GM12878 (cell line): ENCODE measurements around the gene HINT2. TPM values are rescaled to one million over a fixed set of nuclear protein-coding genes. Genes with fewer than 3 reads are reported as not detected.

Source experiments
- ATAC-seq: fragments of 200-7000 bp; cut with Tn5 transposase; 3 replicates; pipeline ENCODE4 v1.9.1; 2020; ENCODE audit warnings: mild to moderate bottlenecking, moderate library complexity
- BruUV-seq: library from RNA; stranded (reverse); fragments of 400-500 nt; replicated peaks from 2 replicates; lab custom pipeline; 2021; lab: Mats Ljungman, UMichigan
- CTCF ChIA-PET: fragments of 300-600 bp; sonication (Branson Sonifier 250); formaldehyde crosslinking; extraction: SDS; loops from one replicate; lab custom pipeline; 2021; ENCODE audit warnings: inconsistent platforms; lab: Yijun Ruan, JAX
- POLR2A ChIA-PET: fragments of 350-600 bp; formaldehyde crosslinking; extraction: SDS; loops from one replicate; lab custom pipeline; 2021; ENCODE audit warnings: inconsistent platforms; lab: Charles Lee
- RAD21 ChIA-PET: fragments of 300-600 bp; sonication (Branson Sonifier 250); formaldehyde crosslinking; loops from one replicate; lab custom pipeline; 2023; ENCODE audit warnings: antibody characterized with exemption; ENCODE audit not compliant: unreplicated experiment; lab: Charles Lee
- SMC1A ChIA-PET: fragments of 300-600 bp; sonication (Branson Sonifier 250); formaldehyde crosslinking; loops from one replicate; lab custom pipeline; 2023; ENCODE audit not compliant: unreplicated experiment, uncharacterized antibody; lab: Charles Lee
- DNase-seq: peaks from one replicate; pipeline ENCODE4 v3.0.0-alpha.2; 2011; ENCODE audit warnings: low read depth, low spot score
- FAIRE-seq: peaks from 3 replicates; lab custom pipeline; 2011; peaks lifted over from hg19 to GRCh38; lab: Jason Lieb, UNC
- H2AFZ ChIP-seq: 2 replicates; pipeline ENCODE4 v1.6.0; 2011; ENCODE audit warnings: low read depth, low read length, control low read depth; ENCODE audit not compliant: control insufficient read depth
- H3K27ac ChIP-seq: 2 replicates; pipeline ENCODE4 v1.5.1; 2011; ENCODE audit warnings: control low read depth; ENCODE audit not compliant: control insufficient read depth, insufficient read depth
- H3K27me3 ChIP-seq, 2 experiments: replicated peaks in 1 of 2; 2 replicates each; pipeline versions ENCODE4 v1.6.0 to v1.6.1; 2011; ENCODE audit warnings: low read length in 1 of 2; ENCODE audit not compliant: control insufficient read depth in 2 of 2, insufficient read depth in 2 of 2
- H3K36me3 ChIP-seq, 2 experiments: 2 replicates each; pipeline ENCODE4 v1.5.1; 2011; ENCODE audit warnings: low read length in 1 of 2; ENCODE audit not compliant: control insufficient read depth in 2 of 2, insufficient read depth in 2 of 2
- H3K4me1 ChIP-seq: 2 replicates; pipeline ENCODE4 v1.6.1; 2011; ENCODE audit warnings: mild to moderate bottlenecking, low read length, moderate library complexity, mixed read lengths; ENCODE audit not compliant: control insufficient read depth, insufficient read depth
- H3K4me2 ChIP-seq: 2 replicates; pipeline ENCODE4 v1.6.0; 2011; ENCODE audit warnings: control low read depth; ENCODE audit not compliant: control insufficient read depth, insufficient read depth
- H3K4me3 ChIP-seq: fragments of 200-600 bp; sonication (generic); 2 replicates; pipeline ENCODE4 v1.5.1; 2016
- H3K79me2 ChIP-seq: 2 replicates; pipeline ENCODE4 v1.6.0; 2011; ENCODE audit warnings: low read length; ENCODE audit not compliant: control insufficient read depth, insufficient read depth
- H3K9ac ChIP-seq: 2 replicates; pipeline ENCODE4 v1.8.0; 2011; ENCODE audit warnings: low read length, control low read depth, mixed read lengths; ENCODE audit not compliant: control insufficient read depth, insufficient read depth
- H3K9me3 ChIP-seq: replicated peaks from 3 replicates; pipeline ENCODE4 v1.5.1; 2011; ENCODE audit warnings: mild to moderate bottlenecking, low read length; ENCODE audit not compliant: control insufficient read depth, insufficient read depth
- H4K20me1 ChIP-seq: 2 replicates; pipeline ENCODE4 v1.6.0; 2011; ENCODE audit not compliant: control insufficient read depth, insufficient read depth
- BCLAF1 ChIP-seq: fragments of 450-650 bp; IDR thresholded peaks from 2 replicates; pipeline ENCODE4 v1.6.1; 2017; ENCODE audit warnings: antibody characterized with exemption, mild to moderate bottlenecking, moderate library complexity
- CHD2 ChIP-seq: IDR thresholded peaks from 2 replicates; pipeline ENCODE4 v1.6.1; 2011; ENCODE audit warnings: low read depth, low read length, improper control_type of control experiment, borderline replicate concordance
- ELK1 ChIP-seq: IDR thresholded peaks from 2 replicates; pipeline ENCODE4 v1.6.1; 2012; ENCODE audit warnings: low read depth, low read length, improper control_type of control experiment
- FOXK2 ChIP-seq: fragments of 450-650 bp; IDR thresholded peaks from 2 replicates; pipeline ENCODE4 v1.6.1; 2017; ENCODE audit warnings: mild to moderate bottlenecking, moderate library complexity
- HDAC2 ChIP-seq: fragments of 200-600 bp; sonication (generic); IDR thresholded peaks from 2 replicates; pipeline ENCODE4 v1.6.1; 2017
- LARP7 ChIP-seq: fragments of 450-650 bp; IDR thresholded peaks from 2 replicates; pipeline ENCODE4 v1.6.1; 2017; ENCODE audit warnings: mild to moderate bottlenecking
- RCOR1 ChIP-seq: conservative IDR thresholded peaks from 2 replicates; pipeline ENCODE4 v1.6.1; 2012; ENCODE audit warnings: low read depth, low read length, improper control_type of control experiment
- RUNX3 ChIP-seq: IDR thresholded peaks from 2 replicates; pipeline ENCODE4 v1.6.1; 2012; ENCODE audit warnings: low read length, inconsistent platforms
- TBL1XR1 ChIP-seq: IDR thresholded peaks from 2 replicates; pipeline ENCODE4 v1.6.1; 2012; ENCODE audit warnings: low read depth, low read length, improper control_type of control experiment
- ZNF24 ChIP-seq: fragments of 450-650 bp; IDR thresholded peaks from 2 replicates; pipeline ENCODE4 v1.6.1; 2017; ENCODE audit warnings: antibody characterized with exemption, mild to moderate bottlenecking
- WGBS: methylation state at CpG from one replicate; pipeline ENCODE4 v1.1.6; 2016; ENCODE audit warnings: low lambda C conversion rate; ENCODE audit not compliant: insufficient replicate concordance, insufficient coverage; ENCODE audit errors: missing lambda C conversion rate; 5-methylcytosine and 5-hydroxymethylcytosine counted together
- in situ Hi-C: fragments of 300-500 bp; cut with MboI; formaldehyde crosslinking; loops from 9 replicates; pipeline ENCODE4 v1.14.3; 2018; ENCODE audit warnings: mixed read lengths
- intact Hi-C: fragments of 100-400 bp; cut with micrococcal nuclease; formaldehyde crosslinking; loops from one replicate; pipeline ENCODE4 v1.14.2; 2022; ENCODE audit not compliant: unreplicated experiment
- polyA plus RNA-seq, 11 experiments: library from polyadenylated mRNA; depleted of rRNA in 4 of 11; unstranded in 6 of 11; stranded (reverse) in 5 of 11; fragments of >200 nt; fragmentation: Nextera tagmentation in 4 of 11; fragmentation: Illumina TruSeq in 1 of 11; extraction: Ambion mirVana in 4 of 11; extraction: Trizol in 1 of 11; gene quantifications; 1 replicate in 1 of 11; 2 replicates in 10 of 11; pipeline versions ENCODE4 v1.2.1 to v1.2.3, GENCODE V29; 2011 to 2016; ENCODE audit warnings: inconsistent platforms in 2 of 11, missing spikeins in 2 of 11, low read depth in 1 of 11
- total RNA-seq, 4 experiments: library from RNA; depleted of rRNA in 3 of 4; stranded (reverse); fragments of >200 nt in 3 of 4; fragmentation: Illumina TruSeq in 1 of 4; extraction: Trizol in 1 of 4; gene quantifications; 2 replicates each; pipeline versions ENCODE4 v1.2.1 to v1.2.3, GENCODE V29; 2013 to 2021

Gene HINT2
- total and polyA plus RNA-seq, 10 of the 15 experiments (the other 5 are each of a cell fraction or from before 2014, with no cell fraction given): 12.1 to 144 (median 51.7) TPM

- no peak for TF ChIP-seq CHD2
Observed at GRCh38 chr9:35766997-35767396, 47.8 kb downstream of the HINT2 start (continued).

- Histone ChIP-seq H3K27ac (no peak overlapping the region), H3K4me1 (peaks cover 13% of the 10 kb centered on the region), H2AFZ (no peak overlapping the region), H3K27me3 (no peaks in the 10 kb centered on the region), H3K79me2 (peaks cover 18% of the 10 kb centered on the region), H3K9ac (no peak overlapping the region), H3K4me2 (no peak overlapping the region), H3K4me3 (no peak overlapping the region), H4K20me1 (no peaks in the 10 kb centered on the region), H3K9me3 (no peaks in the 10 kb centered on the region), H3K36me3 (0 out of 4 replicates have a peak, but pooled peaks cover 0 to 3% of the 10 kb centered on the region in 2 experiments)
- DNase-seq (no peak), FAIRE-seq (no peak), ATAC-seq (no peak)
- intact Hi-C loops: no loop called here
- ChIA-PET CTCF (interaction anchor here (0.7 to 1.4 kb wide), 3 partner anchors 26 to 148 kb away, joined by 3 to 5 read pairs (median 5); no protein-coding TSS in a partner anchor), SMC1A (interaction anchor here (1.1 to 1.4 kb wide), 3 partner anchors 9 to 15 kb away, joined by 3 to 4 read pairs (median 4); no protein-coding TSS in a partner anchor), RAD21 (no interaction called here), POLR2A (no interaction called here)
- in situ Hi-C loops: no loop called here
- BruUV-seq: no TSS peak
- no peak for TF ChIP-seq LARP7
- TF ChIP-seq ZNF24: no peak
- TF ChIP-seq ELK1: no peak
- TF ChIP-seq RUNX3: no peak
- no peak for TF ChIP-seq FOXK2
- TF ChIP-seq TBL1XR1: no peak
- no peak for TF ChIP-seq BCLAF1
- TF ChIP-seq RCOR1: no peak
- TF ChIP-seq HDAC2: no peak
- 100% methylated on average over 1 of the region's 1 CpG for WGBS
Observed at GRCh38 chr9:35763803-35764202, 51.0 kb downstream of the HINT2 start.
